WTC11 (cell line): Measurements from ENCODE around the gene KIF13A. TPM values are rescaled to one million over a fixed set of nuclear protein-coding genes. Genes with fewer than 3 reads are reported as not detected.
A peak's percentile ranks its signal among the peaks of the same experiment; 100 is the strongest.

Experiments used
- ATAC-seq: fragments of 200-7000 bp; cut with Tn5 transposase; 2 replicates; pipeline ENCODE4 v1.10.0; 2021; ENCODE audit warnings: mild to moderate bottlenecking, moderate library complexity
- CTCF ChIA-PET: fragments of 300-600 bp; sonication (Branson Sonifier 250); formaldehyde crosslinking; loops from one replicate; lab custom pipeline; 2021; ENCODE audit warnings: antibody characterized with exemption; lab: Charles Lee
- POLR2A ChIA-PET: fragments of 350-600 bp; sonication (Branson Sonifier 250); formaldehyde crosslinking; loops from one replicate; lab custom pipeline; 2021; ENCODE audit warnings: antibody characterized with exemption; lab: Charles Lee
- DNase-seq: peaks from one replicate; pipeline ENCODE4 v3.0.0; 2021; ENCODE audit warnings: low spot score
- H3K27ac Mint-ChIP-seq: 2 replicates; pipeline ENCODE4 v1.8.0; 2021; ENCODE audit warnings: mixed read lengths
- H3K27me3 Mint-ChIP-seq: 2 replicates; pipeline ENCODE4 v1.8.0; 2021; ENCODE audit warnings: low read depth, mild to moderate bottlenecking, moderate library complexity, mixed read lengths
- H3K36me3 Mint-ChIP-seq: 2 replicates; pipeline ENCODE4 v1.8.0; 2021; ENCODE audit warnings: mixed read lengths
- H3K4me1 Mint-ChIP-seq: 2 replicates; pipeline ENCODE4 v1.8.0; 2022; ENCODE audit warnings: mixed read lengths
- H3K4me3 Mint-ChIP-seq: 2 replicates; pipeline ENCODE4 v1.8.0; 2021; ENCODE audit warnings: mild to moderate bottlenecking, moderate library complexity, mixed read lengths
- H3K9me3 Mint-ChIP-seq: 2 replicates; pipeline ENCODE4 v1.8.0; 2021; ENCODE audit warnings: mixed read lengths
- CBFB ChIP-seq: sonication (generic); formaldehyde crosslinking; IDR thresholded peaks from 2 replicates; pipeline ENCODE4 v1.8.1; 2022; ENCODE audit warnings: mild to moderate bottlenecking, low read depth, missing genetic modification reagents
- CREB1 ChIP-seq: sonication (generic); formaldehyde crosslinking; IDR thresholded peaks from 2 replicates; pipeline ENCODE4 v1.8.0; 2023; ENCODE audit warnings: mild to moderate bottlenecking, missing genetic modification reagents
- EMX1 ChIP-seq: fragments of 250-450 bp; sonication (Bioruptor Pico); IDR thresholded peaks from 2 replicates; pipeline ENCODE4 v1.8.0; 2021; ENCODE audit warnings: mild to moderate bottlenecking
- FOXK1 ChIP-seq: sonication (generic); formaldehyde crosslinking; IDR thresholded peaks from 2 replicates; pipeline ENCODE4 v1.8.0; 2022; ENCODE audit warnings: mild to moderate bottlenecking, moderate library complexity, missing genetic modification reagents
- GABPB1 ChIP-seq: sonication (generic); formaldehyde crosslinking; IDR thresholded peaks from 2 replicates; pipeline ENCODE4 v1.8.1; 2023; ENCODE audit warnings: mild to moderate bottlenecking, missing genetic modification reagents
- NFYB ChIP-seq: sonication (generic); formaldehyde crosslinking; conservative IDR thresholded peaks from 2 replicates; pipeline ENCODE4 v1.8.0; 2022; ENCODE audit warnings: low read depth, missing genetic modification reagents
- NR2C2 ChIP-seq: sonication (generic); formaldehyde crosslinking; IDR thresholded peaks from 2 replicates; pipeline ENCODE4 v1.8.0; 2022; ENCODE audit warnings: mild to moderate bottlenecking, missing genetic modification reagents
- NR3C1 ChIP-seq: sonication (generic); formaldehyde crosslinking; conservative IDR thresholded peaks from 2 replicates; pipeline ENCODE4 v1.8.1; 2023; ENCODE audit warnings: low read depth, mild to moderate bottlenecking, missing genetic modification reagents
- RELA ChIP-seq: sonication (generic); formaldehyde crosslinking; IDR thresholded peaks from 2 replicates; pipeline ENCODE4 v1.8.1; 2022; ENCODE audit warnings: missing genetic modification reagents, mild to moderate bottlenecking, borderline replicate concordance
- SMAD4 ChIP-seq: sonication (generic); formaldehyde crosslinking; IDR thresholded peaks from 2 replicates; pipeline ENCODE4 v1.8.0; 2022; ENCODE audit warnings: mild to moderate bottlenecking, missing genetic modification reagents
- TCF7 ChIP-seq: sonication (generic); formaldehyde crosslinking; IDR thresholded peaks from 2 replicates; pipeline ENCODE4 v1.8.0; 2022; ENCODE audit warnings: mild to moderate bottlenecking, low read depth, missing genetic modification reagents, moderate library complexity
- TEAD1 ChIP-seq: sonication (generic); formaldehyde crosslinking; IDR thresholded peaks from 2 replicates; pipeline ENCODE4 v1.8.0; 2022; ENCODE audit warnings: mild to moderate bottlenecking, missing genetic modification reagents
- TP53 ChIP-seq: sonication (generic); formaldehyde crosslinking; IDR thresholded peaks from 2 replicates; pipeline ENCODE4 v1.8.1; 2023; ENCODE audit warnings: mild to moderate bottlenecking, missing genetic modification reagents
- ZNF263 ChIP-seq: sonication (generic); formaldehyde crosslinking; IDR thresholded peaks from 2 replicates; pipeline ENCODE4 v1.8.1; 2022; ENCODE audit warnings: low read depth, mild to moderate bottlenecking, moderate library complexity, missing genetic modification reagents
- ZNF423 ChIP-seq: fragments of 250-450 bp; sonication (Bioruptor Pico); IDR thresholded peaks from 2 replicates; pipeline ENCODE4 v2.1.2; 2022; ENCODE audit warnings: mild to moderate bottlenecking, moderate library complexity
- total RNA-seq: library from RNA; stranded (reverse); gene quantifications from 3 replicates; pipeline ENCODE4 v1.2.3, GENCODE V29; 2021
- TF ChIP-seq, protein P1 (sequence below): sonication (generic); formaldehyde crosslinking; IDR thresholded peaks from 2 replicates; pipeline ENCODE4 v1.8.0; 2023; ENCODE audit warnings: missing genetic modification reagents, mild to moderate bottlenecking, borderline replicate concordance
- TF ChIP-seq, protein P2 (sequence below): sonication (generic); formaldehyde crosslinking; IDR thresholded peaks from 2 replicates; pipeline ENCODE4 v1.8.1; 2023; ENCODE audit warnings: mild to moderate bottlenecking, missing genetic modification reagents, moderate library complexity
- TF ChIP-seq, protein P3 (sequence below): sonication (generic); formaldehyde crosslinking; IDR thresholded peaks from 2 replicates; pipeline ENCODE4 v1.8.1; 2022; ENCODE audit warnings: low read depth, missing genetic modification reagents, borderline replicate concordance
- TF ChIP-seq, protein P4 (sequence below): sonication (generic); formaldehyde crosslinking; IDR thresholded peaks from 2 replicates; pipeline ENCODE4 v1.8.0; 2023; ENCODE audit warnings: missing genetic modification reagents
- TF ChIP-seq, protein P5 (sequence below): fragments of 200-600 bp; IDR thresholded peaks from 2 replicates; pipeline ENCODE4 v1.8.0; 2022; ENCODE audit warnings: antibody characterized with exemption
- TF ChIP-seq, protein P6 (sequence below): fragments of 250-450 bp; sonication (Bioruptor Pico); IDR thresholded peaks from 2 replicates; pipeline ENCODE4 v1.9.0; 2021; ENCODE audit warnings: moderate library complexity, mild to moderate bottlenecking, inconsistent platforms, borderline replicate concordance

Gene KIF13A
- total RNA-seq, 1 experiment from 2014 or later = 32.7 TPM

DNA sequence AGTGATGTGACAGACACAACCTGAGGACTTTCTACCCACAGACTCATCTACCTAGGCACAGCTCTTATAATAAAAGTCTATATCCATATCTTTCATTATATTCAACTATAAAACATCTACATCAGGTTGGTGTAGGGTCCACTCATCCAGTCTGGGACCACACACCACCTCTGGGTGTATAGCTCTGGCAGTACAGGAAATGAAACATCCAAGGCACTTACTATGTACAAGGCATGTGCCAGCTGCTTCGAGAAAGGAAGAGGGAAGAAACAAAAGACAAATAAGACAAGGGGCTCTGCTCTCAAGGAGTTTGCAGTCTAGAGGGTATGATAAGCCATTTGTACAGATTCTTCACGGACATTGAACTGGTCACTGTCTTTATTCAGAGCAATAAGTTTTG lies 18.6 kb downstream of the KIF13A start (continued):
- TF ChIP-seq, protein P1, sequence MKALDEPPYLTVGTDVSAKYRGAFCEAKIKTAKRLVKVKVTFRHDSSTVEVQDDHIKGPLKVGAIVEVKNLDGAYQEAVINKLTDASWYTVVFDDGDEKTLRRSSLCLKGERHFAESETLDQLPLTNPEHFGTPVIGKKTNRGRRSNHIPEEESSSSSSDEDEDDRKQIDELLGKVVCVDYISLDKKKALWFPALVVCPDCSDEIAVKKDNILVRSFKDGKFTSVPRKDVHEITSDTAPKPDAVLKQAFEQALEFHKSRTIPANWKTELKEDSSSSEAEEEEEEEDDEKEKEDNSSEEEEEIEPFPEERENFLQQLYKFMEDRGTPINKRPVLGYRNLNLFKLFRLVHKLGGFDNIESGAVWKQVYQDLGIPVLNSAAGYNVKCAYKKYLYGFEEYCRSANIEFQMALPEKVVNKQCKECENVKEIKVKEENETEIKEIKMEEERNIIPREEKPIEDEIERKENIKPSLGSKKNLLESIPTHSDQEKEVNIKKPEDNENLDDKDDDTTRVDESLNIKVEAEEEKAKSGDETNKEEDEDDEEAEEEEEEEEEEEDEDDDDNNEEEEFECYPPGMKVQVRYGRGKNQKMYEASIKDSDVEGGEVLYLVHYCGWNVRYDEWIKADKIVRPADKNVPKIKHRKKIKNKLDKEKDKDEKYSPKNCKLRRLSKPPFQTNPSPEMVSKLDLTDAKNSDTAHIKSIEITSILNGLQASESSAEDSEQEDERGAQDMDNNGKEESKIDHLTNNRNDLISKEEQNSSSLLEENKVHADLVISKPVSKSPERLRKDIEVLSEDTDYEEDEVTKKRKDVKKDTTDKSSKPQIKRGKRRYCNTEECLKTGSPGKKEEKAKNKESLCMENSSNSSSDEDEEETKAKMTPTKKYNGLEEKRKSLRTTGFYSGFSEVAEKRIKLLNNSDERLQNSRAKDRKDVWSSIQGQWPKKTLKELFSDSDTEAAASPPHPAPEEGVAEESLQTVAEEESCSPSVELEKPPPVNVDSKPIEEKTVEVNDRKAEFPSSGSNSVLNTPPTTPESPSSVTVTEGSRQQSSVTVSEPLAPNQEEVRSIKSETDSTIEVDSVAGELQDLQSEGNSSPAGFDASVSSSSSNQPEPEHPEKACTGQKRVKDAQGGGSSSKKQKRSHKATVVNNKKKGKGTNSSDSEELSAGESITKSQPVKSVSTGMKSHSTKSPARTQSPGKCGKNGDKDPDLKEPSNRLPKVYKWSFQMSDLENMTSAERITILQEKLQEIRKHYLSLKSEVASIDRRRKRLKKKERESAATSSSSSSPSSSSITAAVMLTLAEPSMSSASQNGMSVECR = no peak
- TF ChIP-seq NFYB (no peak), ZNF423 (CRISPR knock-in tag) (no peak), CREB1 (CRISPR knock-in tag) (no peak), EMX1 (CRISPR knock-in tag) (no peak), NR2C2 (no peak), TP53 (CRISPR knock-in tag) (no peak)
- TF ChIP-seq, protein P2, sequence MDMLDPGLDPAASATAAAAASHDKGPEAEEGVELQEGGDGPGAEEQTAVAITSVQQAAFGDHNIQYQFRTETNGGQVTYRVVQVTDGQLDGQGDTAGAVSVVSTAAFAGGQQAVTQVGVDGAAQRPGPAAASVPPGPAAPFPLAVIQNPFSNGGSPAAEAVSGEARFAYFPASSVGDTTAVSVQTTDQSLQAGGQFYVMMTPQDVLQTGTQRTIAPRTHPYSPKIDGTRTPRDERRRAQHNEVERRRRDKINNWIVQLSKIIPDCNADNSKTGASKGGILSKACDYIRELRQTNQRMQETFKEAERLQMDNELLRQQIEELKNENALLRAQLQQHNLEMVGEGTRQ (CRISPR knock-in tag) = no peak
- TF ChIP-seq, protein P3, sequence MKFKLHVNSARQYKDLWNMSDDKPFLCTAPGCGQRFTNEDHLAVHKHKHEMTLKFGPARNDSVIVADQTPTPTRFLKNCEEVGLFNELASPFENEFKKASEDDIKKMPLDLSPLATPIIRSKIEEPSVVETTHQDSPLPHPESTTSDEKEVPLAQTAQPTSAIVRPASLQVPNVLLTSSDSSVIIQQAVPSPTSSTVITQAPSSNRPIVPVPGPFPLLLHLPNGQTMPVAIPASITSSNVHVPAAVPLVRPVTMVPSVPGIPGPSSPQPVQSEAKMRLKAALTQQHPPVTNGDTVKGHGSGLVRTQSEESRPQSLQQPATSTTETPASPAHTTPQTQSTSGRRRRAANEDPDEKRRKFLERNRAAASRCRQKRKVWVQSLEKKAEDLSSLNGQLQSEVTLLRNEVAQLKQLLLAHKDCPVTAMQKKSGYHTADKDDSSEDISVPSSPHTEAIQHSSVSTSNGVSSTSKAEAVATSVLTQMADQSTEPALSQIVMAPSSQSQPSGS (CRISPR knock-in tag) = no peak

DNA sequence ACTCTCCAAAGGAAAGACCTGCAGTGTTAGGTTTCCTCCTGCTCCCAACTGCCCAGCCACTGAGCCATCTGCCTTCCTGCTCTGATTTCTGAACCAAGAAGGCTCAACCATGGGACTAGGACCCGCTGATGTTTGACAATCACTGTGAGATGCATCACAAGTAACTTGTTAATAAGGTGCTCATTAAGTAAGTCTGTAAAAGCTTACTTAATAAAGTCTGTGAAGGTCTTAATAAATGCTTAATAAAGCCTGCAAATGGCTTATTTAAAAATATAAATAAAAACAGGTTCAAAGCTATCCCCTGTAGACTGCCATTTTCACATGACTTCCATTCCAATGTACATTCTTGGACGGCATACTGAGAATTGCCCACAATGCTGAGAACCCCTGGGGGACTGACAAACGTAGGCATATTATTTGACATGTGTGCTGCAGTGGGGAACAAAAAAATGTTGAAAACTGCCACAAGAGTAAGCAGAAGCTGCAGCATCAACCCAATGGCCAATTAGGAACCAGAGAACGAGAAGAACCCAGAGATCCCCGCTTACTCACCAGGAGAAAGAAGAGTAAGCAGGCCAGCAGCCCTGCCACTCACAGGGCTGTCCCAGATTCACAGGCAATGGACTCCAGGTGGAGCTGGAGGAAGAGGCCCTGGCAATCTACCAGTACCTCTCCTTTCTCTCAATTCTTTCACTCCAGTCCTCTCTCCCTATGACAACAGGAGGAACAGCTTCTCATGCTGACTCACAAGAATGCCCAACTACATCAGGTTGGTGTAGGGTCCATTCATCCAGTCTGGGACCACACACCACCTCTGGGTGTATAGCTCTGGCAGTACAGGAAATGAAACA lies 19.5 kb downstream of the KIF13A start:
- no peaks in the 10 kb centered on the region for H3K27me3 Mint-ChIP-seq
- no peak overlapping the region for H3K27ac Mint-ChIP-seq
- H3K36me3 Mint-ChIP-seq = no peaks in the 10 kb centered on the region
- CTCF ChIA-PET = no interaction called here
- DNase-seq (no peak), ATAC-seq (peak; percentile 61)
- POLR2A ChIA-PET = no interaction called here
- H3K4me3 Mint-ChIP-seq = no peak overlapping the region
- H3K4me1 Mint-ChIP-seq = peaks cover 35% of the 10 kb centered on the region
- H3K9me3 Mint-ChIP-seq = no peaks in the 10 kb centered on the region
- TF ChIP-seq RELA (CRISPR knock-in tag) (no peak), SMAD4 (CRISPR knock-in tag) (no peak), EMX1 (CRISPR knock-in tag) (no peak), GABPB1 (CRISPR knock-in tag) (no peak)
- TF ChIP-seq, protein P4, sequence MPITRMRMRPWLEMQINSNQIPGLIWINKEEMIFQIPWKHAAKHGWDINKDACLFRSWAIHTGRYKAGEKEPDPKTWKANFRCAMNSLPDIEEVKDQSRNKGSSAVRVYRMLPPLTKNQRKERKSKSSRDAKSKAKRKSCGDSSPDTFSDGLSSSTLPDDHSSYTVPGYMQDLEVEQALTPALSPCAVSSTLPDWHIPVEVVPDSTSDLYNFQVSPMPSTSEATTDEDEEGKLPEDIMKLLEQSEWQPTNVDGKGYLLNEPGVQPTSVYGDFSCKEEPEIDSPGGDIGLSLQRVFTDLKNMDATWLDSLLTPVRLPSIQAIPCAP = no peak

DNA sequence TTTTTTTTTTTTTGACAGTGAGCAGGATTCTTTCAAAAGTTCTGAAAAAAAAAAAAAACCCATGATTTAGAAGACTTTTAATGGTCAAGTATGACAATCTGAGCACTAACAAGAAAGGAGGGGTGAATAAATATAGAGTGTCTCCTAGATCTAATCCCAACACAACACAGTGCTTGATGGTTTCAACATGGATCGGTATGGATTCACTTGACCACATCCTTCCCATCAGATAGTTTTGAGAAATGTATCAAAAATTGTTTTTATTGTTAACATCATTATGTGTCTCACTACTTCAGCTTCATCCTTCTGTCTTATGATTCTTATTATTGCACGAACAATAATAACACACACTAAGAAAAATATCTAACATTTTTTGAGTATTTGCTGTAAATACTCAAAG lies 21.0 kb downstream of the KIF13A start:
- CTCF ChIA-PET = no interaction called here
- Mint-ChIP-seq H3K36me3 (no peaks in the 10 kb centered on the region), H3K9me3 (no peaks in the 10 kb centered on the region), H3K4me1 (peaks cover 28% of the 10 kb centered on the region), H3K27ac (no peak overlapping the region), H3K4me3 (no peak overlapping the region), H3K27me3 (no peaks in the 10 kb centered on the region)
- ATAC-seq = no peak
- TF ChIP-seq, protein P5, sequence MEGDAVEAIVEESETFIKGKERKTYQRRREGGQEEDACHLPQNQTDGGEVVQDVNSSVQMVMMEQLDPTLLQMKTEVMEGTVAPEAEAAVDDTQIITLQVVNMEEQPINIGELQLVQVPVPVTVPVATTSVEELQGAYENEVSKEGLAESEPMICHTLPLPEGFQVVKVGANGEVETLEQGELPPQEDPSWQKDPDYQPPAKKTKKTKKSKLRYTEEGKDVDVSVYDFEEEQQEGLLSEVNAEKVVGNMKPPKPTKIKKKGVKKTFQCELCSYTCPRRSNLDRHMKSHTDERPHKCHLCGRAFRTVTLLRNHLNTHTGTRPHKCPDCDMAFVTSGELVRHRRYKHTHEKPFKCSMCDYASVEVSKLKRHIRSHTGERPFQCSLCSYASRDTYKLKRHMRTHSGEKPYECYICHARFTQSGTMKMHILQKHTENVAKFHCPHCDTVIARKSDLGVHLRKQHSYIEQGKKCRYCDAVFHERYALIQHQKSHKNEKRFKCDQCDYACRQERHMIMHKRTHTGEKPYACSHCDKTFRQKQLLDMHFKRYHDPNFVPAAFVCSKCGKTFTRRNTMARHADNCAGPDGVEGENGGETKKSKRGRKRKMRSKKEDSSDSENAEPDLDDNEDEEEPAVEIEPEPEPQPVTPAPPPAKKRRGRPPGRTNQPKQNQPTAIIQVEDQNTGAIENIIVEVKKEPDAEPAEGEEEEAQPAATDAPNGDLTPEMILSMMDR = no peak
- TF ChIP-seq, protein P6, sequence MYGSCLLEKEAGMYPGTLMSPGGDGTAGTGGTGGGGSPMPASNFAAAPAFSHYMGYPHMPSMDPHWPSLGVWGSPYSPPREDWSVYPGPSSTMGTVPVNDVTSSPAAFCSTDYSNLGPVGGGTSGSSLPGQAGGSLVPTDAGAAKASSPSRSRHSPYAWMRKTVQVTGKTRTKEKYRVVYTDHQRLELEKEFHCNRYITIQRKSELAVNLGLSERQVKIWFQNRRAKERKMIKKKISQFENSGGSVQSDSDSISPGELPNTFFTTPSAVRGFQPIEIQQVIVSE (CRISPR knock-in tag) = no peak
- TF ChIP-seq TEAD1 (no peak), FOXK1 (CRISPR knock-in tag) (no peak), TCF7 (CRISPR knock-in tag) (no peak), ZNF263 (CRISPR knock-in tag) (no peak), NR2C2 (no peak), CBFB (CRISPR knock-in tag) (no peak), NR3C1 (CRISPR knock-in tag) (no peak)
- TF ChIP-seq, protein P4 = no peak
- TF ChIP-seq, protein P2 (CRISPR knock-in tag) = no peak
- POLR2A ChIA-PET = no interaction called here
- no peak for DNase-seq
